Neural progenitor cell (in vitro differentiated cells): ENCODE measurements around the gene KIAA0825.

Experiments used
- EZH2 ChIP-seq: fragments of 200-600 bp; sonication (generic); IDR thresholded peaks from 2 replicates; pipeline ENCODE4 v1.6.1; 2017; ENCODE audit warnings: antibody characterized with exemption, mild to moderate bottlenecking, moderate library complexity
- EZH2phosphoT487 ChIP-seq: fragments of 200-600 bp; sonication (generic); IDR thresholded peaks from 2 replicates; pipeline ENCODE4 v1.6.1; 2017; ENCODE audit warnings: antibody characterized with exemption
- TF ChIP-seq, protein P1 (sequence below): fragments of 200-600 bp; sonication (generic); IDR thresholded peaks from 2 replicates; pipeline ENCODE4 v1.5.1; 2017; ENCODE audit warnings: antibody characterized with exemption, mild to moderate bottlenecking

DNA sequence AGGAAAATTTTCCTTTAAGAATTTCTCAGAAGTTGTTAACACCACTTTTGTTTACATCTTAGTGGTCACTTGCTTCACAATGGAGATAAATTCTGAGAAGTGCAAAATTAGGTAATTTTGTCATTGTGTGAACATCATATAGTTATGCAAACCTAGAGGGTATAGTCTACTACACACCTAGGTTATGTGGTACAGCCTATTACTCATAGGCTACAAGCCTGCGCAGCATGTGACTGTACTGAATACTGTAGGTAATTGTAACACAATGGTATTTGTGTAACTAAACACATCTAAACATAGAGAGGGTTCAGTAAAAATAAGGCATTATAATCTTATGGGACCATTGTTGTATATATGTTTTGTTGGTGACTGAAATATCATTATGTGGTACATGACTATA lies 488.3 kb downstream of the KIAA0825 start:
- TF ChIP-seq, protein P1, sequence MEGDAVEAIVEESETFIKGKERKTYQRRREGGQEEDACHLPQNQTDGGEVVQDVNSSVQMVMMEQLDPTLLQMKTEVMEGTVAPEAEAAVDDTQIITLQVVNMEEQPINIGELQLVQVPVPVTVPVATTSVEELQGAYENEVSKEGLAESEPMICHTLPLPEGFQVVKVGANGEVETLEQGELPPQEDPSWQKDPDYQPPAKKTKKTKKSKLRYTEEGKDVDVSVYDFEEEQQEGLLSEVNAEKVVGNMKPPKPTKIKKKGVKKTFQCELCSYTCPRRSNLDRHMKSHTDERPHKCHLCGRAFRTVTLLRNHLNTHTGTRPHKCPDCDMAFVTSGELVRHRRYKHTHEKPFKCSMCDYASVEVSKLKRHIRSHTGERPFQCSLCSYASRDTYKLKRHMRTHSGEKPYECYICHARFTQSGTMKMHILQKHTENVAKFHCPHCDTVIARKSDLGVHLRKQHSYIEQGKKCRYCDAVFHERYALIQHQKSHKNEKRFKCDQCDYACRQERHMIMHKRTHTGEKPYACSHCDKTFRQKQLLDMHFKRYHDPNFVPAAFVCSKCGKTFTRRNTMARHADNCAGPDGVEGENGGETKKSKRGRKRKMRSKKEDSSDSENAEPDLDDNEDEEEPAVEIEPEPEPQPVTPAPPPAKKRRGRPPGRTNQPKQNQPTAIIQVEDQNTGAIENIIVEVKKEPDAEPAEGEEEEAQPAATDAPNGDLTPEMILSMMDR = no peak
- TF ChIP-seq EZH2 = no peak
- no peak for TF ChIP-seq EZH2phosphoT487
